Measurements from ENCODE around the gene BNIP5.
"Not testable (repeated sequence)": the region's sequence is repeated elsewhere in the genome, so short reads cannot be mapped to it uniquely, and the experiment has no call there.

The BNIP5 gene

DNA sequence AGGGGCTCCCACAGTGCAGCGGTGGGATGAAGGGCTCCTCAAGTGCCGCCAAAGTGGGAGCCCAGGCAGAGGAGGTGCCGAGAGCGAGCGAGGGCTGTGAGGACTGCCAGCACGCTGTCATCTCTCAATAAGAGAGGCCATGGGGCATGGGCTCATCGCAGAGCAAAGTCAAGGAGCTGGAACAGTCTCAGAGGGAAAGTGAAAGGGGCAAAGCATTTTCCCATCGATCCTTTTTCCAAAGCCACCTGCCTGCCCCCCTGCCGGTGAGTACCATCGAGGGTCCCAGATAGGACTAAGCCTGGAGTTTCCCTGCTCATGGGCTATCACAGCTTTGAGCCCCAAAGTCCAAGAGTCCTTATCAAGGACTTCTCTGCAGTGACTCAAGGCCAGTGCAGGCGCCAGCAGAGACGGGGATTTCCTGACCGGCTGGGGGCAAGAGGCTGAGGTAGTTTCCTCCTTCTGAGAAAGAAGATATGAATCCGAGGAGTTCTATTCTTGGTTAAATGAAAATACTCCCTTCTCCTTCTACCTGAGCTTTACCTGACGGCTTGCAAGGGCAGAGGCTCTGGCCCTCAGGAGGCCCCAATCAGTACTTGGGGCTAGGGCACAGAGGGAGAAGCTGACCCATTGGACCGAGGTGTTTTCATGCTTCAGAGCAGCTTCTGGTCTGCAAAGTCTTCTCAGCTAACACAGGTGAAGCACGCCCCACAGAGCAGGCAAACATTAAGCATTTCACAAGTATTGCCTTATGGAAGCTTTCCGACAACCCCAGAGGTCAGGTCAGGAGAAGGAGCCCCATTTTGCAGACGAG is 28.2 kb upstream of the BNIP5 start:
- peak; percentile 71 for DNase-seq

DNA sequence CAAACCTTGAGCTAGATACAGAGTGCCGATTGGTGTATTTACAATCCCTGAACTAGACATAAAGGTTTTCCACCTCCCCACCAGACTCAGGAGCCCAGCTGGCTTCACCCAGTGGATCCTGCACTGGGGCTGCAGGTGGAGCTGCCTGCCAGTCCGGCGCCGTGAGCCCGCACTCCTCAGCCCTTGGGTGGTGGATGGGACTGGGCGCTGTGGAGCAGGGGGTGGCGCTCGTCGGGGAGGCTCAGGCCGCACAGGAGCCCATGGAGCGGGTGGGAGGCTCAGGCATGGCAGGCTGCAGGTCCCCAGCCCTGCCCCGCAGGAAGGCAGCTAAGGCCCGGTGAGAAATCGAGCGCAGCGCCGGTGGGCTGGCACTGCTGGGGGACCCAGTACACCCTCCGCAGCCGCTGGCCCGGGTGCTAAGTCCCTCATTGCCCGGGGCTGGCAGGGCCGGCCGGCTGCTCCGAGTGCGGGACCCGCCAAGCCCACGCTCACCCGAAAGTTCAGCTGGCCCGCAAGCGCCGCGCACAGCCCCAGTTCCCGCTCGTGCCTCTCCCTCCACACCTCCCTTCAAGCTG is 27.5 kb upstream of the BNIP5 start:
- DNase-seq: not testable (repeated sequence)

DNA sequence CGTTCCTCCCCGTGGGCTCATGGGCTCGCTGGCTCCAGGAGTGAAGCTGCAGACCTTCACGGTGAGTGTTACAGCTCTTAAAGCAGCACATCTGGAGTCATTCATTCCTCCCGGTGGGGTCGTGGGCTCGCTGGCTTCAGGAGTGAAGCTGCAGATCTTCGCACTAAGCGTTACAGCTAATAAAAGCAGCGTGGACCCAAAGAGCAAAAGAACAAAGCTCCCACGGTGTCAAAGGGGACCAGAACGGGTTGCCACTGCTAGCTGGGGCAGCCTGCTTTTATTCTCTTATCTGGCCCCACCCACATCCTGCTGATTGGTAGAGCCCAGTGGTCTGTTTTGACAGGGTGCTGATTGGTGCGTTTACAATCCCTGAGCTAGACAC is 26.7 kb upstream of the BNIP5 start:
- DNase-seq: not testable (repeated sequence)

DNA sequence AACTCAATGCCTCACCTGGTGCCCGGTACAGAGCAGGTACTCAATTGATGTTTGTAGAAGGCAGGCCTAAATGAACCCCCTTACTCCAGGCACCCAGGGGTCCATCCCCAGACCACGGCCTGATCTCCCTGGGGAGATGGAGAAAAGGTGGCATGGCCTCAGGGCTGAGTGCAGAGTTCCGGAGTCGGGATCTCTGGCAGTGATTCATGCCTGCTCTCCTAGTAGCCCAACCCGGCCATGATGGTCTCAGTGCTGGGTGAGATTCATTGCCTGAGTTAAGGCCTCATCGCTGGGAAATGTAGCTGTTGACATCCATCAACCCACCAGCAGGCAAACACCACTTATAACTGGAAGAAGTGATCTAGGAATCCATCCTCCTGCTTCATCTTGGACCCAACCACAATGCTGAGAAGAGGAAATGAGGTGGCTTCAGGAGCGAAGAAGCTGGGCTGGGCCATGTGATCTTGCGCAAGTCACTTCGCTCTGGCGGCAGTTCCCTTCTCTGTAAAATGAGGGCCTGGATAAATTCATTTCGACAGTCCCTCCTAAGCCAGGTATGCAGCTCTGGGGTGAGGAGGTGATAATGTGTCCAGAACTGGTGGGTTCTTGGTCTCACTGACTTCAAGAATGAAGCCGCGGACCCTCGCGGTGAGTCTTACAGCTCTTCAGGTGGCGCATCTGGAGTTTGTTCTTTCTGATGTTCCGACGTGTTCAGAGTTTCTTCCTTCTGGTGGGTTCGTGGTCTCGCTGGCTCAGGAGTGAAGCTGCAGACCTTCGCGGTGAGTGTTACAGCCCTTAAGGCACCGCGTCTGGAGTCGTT is 26.1 kb upstream of the BNIP5 start:
- DNase-seq: no peak

DNA sequence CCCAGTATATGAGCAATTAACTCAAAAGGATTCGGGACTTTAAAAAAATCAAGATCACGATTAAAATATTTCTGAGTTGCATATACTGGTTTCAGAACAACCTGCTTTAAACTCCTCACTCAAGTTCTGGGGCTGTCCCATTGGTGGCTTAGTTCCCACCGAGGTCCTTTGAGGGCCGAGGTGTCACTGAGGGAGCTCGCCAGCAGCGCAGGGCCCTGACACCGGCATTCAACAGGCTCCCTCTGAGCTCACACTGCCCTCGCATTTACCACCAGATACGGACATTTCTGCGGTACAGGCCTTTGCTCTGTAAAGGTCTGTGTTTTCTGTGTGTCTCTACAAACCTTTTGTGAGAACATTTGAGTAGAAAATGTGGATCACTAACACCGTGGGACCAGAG is 24.4 kb upstream of the BNIP5 start:
- no peak for DNase-seq

DNA sequence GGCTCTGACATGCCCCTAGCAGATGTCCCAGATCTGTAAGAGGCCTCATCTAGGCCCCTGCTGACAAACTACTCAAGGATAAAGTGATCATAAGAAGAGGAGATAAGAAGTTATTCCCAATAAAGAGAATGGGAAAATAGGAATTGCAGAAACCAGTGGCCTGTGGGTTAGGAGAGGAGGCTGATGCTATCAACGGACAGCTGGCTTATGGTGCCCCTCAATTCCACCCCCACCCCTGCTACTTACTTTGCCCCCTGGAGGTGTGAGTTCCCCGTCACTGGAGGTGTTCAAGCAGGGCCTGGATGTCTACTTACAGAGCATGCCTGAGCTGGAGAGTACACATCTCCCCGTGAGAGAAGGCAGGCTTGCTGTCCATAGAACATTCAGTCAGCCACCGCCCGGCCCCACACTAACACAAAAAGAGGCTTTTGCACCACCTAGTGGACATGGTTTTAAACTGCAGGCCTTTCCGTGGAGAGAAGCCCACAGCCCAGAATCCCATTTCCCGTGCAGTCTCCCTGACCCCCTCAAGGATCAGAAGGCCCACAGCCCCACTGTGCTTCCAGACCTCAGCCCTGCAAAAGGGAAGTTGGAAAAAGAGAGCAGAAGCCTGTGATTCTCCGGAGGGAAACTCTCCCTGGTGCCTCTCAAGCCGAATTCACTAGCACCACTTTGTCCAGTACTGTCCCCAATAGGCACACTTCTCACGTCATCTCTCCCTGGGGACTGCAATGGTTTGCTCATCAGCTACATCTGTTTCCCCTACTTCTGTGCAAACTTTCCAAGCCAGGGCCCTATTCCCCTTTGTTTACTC is 23.8 kb upstream of the BNIP5 start:
- peak; percentile 85 for DNase-seq

DNA sequence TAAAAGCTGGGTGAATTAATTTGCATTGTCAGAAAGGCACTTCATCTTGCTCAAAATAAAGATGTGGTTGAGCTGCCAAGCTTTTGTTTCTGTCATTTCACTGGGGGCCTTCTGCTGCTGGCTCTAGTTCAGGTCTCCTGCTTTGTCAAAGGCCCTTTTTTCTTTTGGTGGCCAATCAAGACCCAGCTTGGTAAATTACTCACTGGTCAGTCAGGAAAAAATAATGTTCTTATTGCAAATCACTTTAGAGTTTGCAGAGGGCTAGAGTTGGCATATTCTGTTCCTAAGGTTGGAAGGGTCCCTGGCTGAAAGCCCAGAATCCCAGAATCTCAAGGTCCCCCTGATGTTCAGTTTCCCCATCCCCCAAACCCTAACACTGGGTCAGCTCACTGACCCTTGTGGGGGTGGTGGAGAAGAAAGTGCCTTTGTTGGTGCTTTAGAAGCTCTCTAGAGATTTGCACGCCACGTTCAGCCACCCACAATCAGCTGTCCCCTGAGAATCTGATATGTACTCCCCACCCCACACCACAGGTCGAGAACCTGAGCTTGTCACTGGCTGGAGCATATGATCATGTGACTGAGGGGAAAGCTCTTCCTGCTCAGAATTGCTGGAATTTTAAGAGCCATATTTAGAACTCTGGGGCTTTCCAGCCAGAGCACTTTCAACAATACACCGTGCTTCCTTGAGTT is 21.7 kb upstream of the BNIP5 start:
- DNase-seq: no peak

DNA sequence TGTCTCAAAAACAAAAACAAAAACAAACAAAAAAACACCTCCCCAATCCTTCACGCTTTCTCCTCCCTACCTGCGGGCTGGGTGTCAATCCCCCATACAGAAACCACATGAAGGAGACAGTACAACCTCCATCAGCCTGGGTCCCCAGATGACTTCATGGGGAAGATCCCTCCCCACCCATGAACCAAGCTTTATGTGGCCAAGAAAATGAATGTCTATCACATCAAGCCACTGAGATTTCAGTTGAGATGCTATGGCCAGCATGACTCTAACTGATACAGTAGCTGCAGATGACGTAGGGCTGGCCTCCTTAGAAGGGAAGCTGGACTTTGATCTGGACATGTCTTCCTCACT is 21.2 kb upstream of the BNIP5 start:
- no peak for DNase-seq

DNA sequence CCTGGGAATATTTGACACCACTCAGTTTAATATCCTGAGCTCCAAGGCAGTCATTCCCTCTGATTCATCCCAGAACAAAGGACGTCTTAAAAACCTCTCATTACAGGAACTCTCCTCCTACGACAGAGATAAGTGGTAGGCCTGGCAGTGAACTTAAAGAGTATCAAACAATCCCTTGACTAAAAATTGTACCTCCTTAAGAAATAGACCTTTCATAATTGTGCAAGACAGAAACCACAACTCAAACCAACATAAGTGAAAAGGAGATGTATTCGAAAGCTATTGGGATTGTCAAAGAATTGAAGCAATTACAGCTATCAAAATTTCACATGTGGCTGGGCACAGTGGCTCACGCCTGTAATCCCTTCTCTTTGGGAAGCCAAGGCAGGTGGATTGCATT is 19.1 kb upstream of the BNIP5 start:
- DNase-seq: no peak

DNA sequence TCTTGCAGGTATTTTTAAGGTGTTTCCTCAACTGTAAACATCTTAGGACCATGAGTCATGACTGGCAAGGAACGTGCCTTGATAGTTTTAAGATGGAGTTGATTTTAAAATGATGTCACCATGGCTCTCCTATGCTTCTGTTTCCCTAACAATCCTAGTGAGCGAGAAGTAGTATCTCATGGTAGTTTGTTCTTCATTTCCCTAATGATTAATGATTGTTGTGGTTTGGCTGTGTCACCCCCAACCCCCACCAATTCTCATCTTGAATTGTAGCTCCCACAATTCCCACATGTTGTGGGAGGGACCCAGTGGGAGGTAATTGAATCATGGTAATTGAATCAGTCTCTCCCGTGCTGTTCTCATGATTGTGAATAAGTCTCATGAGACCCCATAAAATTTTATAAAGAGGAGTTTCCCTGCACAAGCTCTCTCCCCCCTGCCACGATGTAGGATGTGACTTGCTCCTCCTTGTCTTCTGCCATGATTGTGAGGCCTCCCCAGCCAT is 16.8 kb upstream of the BNIP5 start:
- DNase-seq: no peak

DNA sequence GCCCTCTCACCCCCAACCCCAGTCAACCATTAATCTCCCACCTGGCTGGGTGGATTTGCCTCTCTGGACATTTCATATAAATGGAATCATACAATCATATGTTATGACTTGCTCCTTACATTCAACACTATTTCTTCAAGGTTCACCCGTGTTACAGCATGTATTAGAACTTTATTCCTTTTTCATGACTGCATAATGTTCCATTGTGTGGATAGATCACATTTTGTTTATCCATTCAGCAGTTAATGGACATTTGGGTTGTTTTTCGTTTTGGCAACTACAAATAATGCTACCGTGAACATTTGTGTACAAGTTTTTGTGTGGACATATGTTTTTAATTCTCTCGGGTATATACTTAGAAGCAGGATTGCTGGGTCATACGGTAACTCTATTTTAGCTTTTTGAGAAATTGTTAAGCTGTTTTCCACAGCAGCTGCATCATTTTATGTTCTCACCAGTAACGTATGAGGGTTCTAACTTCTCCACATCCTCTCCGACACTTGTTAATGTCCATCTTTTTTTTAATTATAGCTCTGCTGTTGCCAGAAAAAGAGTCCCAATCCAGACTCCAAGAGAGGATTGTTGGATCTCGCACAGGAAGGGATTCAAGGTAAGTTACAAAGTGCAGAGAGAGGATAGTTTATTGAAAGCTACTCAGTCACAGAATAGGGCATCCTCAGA is 15.9 kb upstream of the BNIP5 start:
- no peak for DNase-seq

DNA sequence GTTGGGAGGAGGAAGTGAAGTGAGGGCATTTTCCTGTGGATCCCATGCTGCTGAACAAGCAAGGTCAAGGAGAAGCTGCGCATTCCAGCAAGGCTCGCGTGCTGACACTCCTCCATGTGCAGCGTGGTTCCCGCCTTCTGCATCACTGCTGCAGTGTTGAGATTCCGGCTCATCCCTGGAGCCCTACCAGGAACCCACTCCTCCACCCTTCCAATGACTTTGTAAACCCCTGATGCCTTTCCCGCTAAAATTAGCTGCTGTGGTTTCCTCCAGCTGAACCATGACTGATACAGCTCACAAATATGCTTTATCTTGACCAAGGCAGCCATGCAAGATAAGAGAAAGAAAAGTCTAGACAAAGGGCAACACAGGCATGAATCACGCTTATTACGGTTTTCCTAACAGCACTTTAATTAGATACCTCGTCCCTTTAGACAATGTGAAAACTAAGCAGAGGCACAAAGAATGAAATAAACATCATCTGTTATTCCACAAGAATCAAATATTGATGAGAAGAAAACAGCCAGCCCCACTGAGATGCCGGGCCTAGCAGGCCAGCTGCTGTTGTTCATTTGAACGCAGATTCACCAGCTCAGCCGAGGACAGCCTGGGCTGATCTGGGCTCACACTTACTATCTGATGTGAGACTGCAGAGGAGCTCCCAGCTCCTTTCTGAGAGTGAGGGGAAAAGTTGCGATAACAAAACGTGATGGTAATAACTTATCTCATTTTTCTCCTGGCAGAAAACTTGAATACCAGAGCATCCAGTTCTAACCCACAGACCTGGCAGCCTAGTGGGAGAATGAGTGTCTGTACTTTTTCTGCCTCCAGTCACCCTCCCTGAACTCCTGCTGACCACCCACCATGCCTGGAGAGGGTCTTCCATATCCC is 14.2 kb upstream of the BNIP5 start:
- no peak for DNase-seq

DNA sequence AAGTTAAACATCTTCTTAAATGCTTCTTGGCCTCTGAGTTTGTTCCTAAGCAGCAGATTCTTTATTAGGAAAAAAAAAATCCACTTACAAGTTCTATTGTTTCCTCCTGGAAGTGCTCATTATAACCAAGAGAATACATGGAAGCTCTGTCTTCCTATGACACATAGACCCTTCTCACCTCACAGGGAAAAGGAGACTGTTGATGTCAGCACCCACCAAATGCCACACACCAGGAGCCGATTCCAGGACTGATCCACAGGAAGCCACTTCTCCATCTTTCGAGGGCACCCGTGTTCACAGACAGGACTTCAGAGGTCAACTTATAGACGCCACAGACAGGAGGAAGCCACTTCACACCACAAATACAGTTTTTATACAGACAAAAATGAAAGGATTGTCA is 13.4 kb upstream of the BNIP5 start:
- DNase-seq: no peak

DNA sequence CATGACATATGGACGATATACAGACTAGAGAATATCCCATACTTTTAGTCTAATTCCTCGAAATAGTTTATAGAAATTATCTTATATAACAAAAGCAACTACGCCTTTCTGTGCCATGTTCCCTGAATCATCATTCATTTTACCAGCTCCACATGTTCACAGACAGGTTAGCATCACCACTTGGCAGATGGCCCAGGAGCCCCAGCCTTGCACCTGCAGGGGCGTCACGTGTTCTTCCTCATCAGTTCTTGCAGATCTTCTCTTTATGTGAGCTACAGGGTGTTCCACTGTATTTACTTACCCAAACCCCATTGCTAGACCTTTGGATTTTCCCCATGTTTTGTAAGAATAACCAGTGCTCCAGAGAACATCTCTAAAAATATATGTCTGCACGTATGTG is 12.6 kb upstream of the BNIP5 start:
- no peak for DNase-seq

DNA sequence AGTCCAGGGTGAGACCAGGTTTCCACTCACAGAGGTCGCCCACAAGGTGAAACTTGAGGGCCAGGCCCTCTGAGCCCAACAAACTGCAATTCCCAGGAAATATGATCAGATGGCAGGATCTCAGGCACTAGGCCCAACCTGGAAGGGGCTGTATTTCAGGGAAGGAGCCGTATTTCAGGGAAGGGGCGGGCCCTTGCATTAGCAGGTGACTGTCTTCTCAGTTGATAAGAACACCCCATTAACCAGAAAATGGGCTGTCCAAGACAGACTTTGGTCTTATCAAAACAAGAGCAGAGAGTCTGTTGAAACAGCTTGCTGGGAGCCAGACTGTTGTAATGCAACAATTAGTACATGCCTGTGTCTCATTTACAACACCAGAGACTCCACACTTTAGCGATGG is 10.9 kb upstream of the BNIP5 start:
- no peak for DNase-seq

DNA sequence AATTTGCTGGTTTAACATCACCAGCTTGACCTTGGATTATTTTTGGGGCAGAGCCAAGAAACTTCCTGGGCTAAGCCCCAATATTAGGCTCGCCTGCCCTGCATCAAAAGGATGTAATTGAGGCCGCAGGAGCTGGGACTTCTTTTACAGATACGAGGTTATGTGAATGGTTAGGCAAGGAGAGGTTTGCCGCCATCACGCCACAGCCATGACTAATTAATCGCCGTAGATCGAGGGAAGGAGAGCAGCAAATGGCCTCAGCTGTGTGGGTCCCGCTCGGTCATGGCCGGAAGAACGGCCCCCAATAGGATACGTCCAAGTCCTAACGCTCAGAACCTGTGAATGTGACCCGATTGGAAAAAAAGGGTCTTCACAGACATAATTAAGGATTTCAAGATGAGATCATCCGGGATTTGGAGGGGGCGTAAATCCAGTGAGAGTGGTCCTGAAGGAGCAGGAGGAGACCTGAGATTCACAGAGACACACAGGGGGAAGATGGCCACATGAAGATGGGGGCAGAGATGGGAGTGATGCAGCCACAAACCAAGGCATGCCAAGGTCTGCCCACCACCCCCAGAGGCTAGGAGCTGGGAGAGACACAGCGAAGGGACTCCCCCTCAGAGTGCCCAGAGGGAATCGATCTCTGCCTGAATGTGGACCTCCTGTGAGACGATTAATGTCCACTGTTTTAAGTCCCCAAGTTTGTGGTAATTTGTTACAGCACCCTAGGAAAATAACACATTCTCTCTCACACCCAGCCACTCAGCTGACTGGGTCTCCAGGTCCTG is 10.0 kb upstream of the BNIP5 start:
- no peak for DNase-seq

DNA sequence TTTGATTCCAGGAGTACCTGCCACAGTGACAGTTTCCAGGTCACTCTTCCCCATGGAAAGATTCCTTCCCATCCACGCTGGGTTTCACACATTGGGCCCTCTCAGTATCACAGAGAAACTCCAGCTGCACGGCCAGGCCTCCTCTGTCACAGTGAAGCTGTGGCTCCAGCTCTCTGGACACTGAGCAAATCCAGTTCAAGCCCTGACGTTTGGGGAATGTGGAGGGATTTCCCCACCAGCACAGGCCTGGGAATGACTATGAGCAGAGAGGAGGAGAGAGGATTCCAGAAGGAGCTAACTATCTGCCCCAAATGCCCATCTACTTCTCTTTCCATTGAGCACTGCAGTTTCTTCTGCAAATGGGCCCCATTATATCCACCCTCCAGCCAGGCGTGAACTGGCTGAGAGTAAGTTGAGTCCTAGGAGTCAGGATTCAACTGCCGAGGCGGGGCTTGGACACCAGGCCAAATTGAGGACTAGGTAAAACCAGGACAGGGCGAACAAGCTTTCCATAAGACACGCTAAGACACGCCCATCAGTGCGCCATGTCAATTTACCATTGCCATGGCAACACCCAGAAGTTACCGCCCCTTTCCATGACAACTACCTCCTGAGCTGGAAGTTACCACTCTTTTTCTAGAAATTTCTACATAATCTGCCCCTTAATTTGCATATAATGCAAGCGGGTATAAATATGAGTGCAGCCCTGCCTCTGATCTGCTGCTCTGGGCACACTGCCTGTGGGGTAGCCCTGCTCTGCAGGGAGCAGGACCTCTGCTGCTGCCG is 9.2 kb upstream of the BNIP5 start:
- no peak for DNase-seq

DNA sequence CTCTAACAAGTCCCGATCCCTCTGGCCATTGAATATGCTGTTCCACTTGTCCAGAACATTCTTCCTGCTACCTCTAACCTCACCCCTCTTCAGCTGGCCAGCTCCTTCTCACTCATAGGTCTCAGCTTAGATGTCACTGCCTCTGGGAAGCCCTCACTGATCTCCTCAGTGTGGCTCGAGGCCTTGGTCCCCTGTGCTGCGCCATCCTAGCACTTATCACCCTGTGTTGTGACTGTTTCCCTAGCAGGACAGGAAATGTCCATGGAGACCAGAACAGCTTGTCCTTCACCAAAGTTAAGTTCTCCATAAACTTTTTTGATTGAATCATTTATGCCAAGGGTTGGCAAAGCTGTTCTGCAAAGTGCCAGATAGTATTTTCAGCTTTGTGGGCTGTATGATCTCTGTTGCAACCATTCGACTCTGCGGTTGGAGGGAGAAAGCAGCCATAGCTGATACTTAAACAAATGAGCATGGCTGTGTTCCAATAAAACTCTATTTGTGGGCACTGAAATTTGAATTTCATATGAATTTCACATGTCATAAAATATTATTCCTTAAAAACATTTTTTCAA is 6.5 kb upstream of the BNIP5 start:
- DNase-seq: no peak

All from activated effector memory CD4-positive, alpha-beta T cell treated with anti-CD3 and anti-CD28 coated beads, Interleukin-2, amount 50 U/mL, for 16 hours (primary cell).